Neural progenitor cell (in vitro differentiated cells): ENCODE measurements around the gene COG3. TPM values are rescaled to one million over a fixed set of nuclear protein-coding genes. Genes with fewer than 3 reads are reported as not detected.

Experiments used
- DNase-seq: peaks from one replicate; pipeline ENCODE4 v3.0.0-alpha.2; 2016; ENCODE audit warnings: low spot score
- H2AFZ ChIP-seq: fragments of 200-600 bp; sonication (generic); replicated peaks from 2 replicates; pipeline ENCODE4 v1.6.1; 2016; ENCODE audit warnings: antibody characterized with exemption
- H3F3A ChIP-seq: fragments of 200-600 bp; sonication (generic); 2 replicates; pipeline ENCODE4 v1.6.1; 2016; ENCODE audit warnings: antibody characterized with exemption, low read depth
- H3K27ac ChIP-seq: fragments of 200-600 bp; sonication (generic); 2 replicates; pipeline ENCODE4 v1.5.1; 2016; ENCODE audit warnings: mild to moderate bottlenecking
- H3K27me3 ChIP-seq: fragments of 200-600 bp; sonication (generic); 2 replicates; pipeline ENCODE4 v1.6.1; 2016; ENCODE audit warnings: mild to moderate bottlenecking, moderate library complexity
- H3K36me3 ChIP-seq: fragments of 200-600 bp; sonication (generic); 2 replicates; pipeline ENCODE4 v1.5.1; 2016
- H3K4me1 ChIP-seq: fragments of 200-600 bp; sonication (generic); 2 replicates; pipeline ENCODE4 v1.6.1; 2016; ENCODE audit warnings: mixed run types
- H3K4me2 ChIP-seq: fragments of 200-600 bp; sonication (generic); 2 replicates; pipeline ENCODE4 v1.6.1; 2016
- H3K4me3 ChIP-seq: fragments of 200-600 bp; sonication (generic); 2 replicates; pipeline ENCODE4 v1.5.1; 2016
- H3K79me2 ChIP-seq: fragments of 200-600 bp; sonication (generic); 2 replicates; pipeline ENCODE4 v1.6.1; 2016; ENCODE audit warnings: low read depth
- H3K9ac ChIP-seq: fragments of 200-600 bp; sonication (generic); 2 replicates; pipeline ENCODE4 v1.6.1; 2016
- H3K9me3 ChIP-seq: fragments of 200-600 bp; sonication (generic); 2 replicates; pipeline ENCODE4 v1.5.1; 2016; ENCODE audit warnings: low read depth
- H4K20me1 ChIP-seq: fragments of 200-600 bp; sonication (generic); 2 replicates; pipeline ENCODE4 v1.6.1; 2016; ENCODE audit warnings: low read depth
- H3K27ac Mint-ChIP-seq: 3 replicates; pipeline ENCODE4 v1.8.0; 2021; ENCODE audit warnings: mixed read lengths
- H3K27me3 Mint-ChIP-seq: 2 replicates; pipeline ENCODE4 v1.8.0; 2022; ENCODE audit warnings: low read depth, mild to moderate bottlenecking, inconsistent platforms, moderate library complexity, mixed read lengths; ENCODE audit not compliant: insufficient read depth
- H3K36me3 Mint-ChIP-seq: 3 replicates; pipeline ENCODE4 v1.8.0; 2021; ENCODE audit warnings: mixed read lengths
- H3K4me1 Mint-ChIP-seq: 3 replicates; pipeline ENCODE4 v1.8.0; 2021; ENCODE audit warnings: mixed read lengths
- H3K4me3 Mint-ChIP-seq: 3 replicates; pipeline ENCODE4 v1.8.0; 2021; ENCODE audit warnings: mild to moderate bottlenecking, moderate library complexity, mixed read lengths
- H3K9me3 Mint-ChIP-seq: 3 replicates; pipeline ENCODE4 v1.8.0; 2020; ENCODE audit warnings: mixed read lengths
- EZH2 ChIP-seq: fragments of 200-600 bp; sonication (generic); IDR thresholded peaks from 2 replicates; pipeline ENCODE4 v1.6.1; 2017; ENCODE audit warnings: antibody characterized with exemption, mild to moderate bottlenecking, moderate library complexity
- EZH2phosphoT487 ChIP-seq: fragments of 200-600 bp; sonication (generic); IDR thresholded peaks from 2 replicates; pipeline ENCODE4 v1.6.1; 2017; ENCODE audit warnings: antibody characterized with exemption
- total RNA-seq: library from RNA; depleted of rRNA; stranded (reverse); fragments of >200 nt; gene quantifications from 2 replicates; pipeline ENCODE4 v1.2.3, GENCODE V29; 2015; ENCODE audit warnings: low replicate concordance
- TF ChIP-seq, protein P1 (sequence below): fragments of 200-600 bp; sonication (generic); IDR thresholded peaks from 2 replicates; pipeline ENCODE4 v1.5.1; 2017; ENCODE audit warnings: antibody characterized with exemption, mild to moderate bottlenecking

The COG3 gene
- total RNA-seq, 1 donor from 2014 or later, result 36.0 TPM

DNA sequence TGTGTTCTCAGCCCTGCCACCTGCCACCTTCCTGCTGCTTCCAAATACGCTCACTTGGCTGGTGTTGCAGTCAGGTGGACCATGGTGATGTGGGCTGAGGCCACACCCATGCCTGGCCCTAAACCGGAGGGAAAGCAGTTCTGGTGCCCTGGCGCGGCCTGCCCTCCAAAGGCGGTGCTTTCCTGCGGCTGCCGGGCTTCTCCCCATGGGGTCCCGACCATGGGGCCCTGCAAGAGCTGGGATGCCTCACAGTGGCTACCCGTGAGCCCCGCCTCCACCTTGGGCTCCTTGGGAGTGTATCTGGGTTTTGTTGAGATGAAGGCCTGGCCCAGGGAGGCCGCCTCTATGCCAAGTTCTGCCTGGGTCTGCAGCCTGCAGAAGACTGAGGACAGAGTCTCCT lies 77.1 kb downstream of the COG3 start:
- Histone ChIP-seq H3K27me3 (no peaks in the 10 kb centered on the region), H4K20me1 (no peaks in the 10 kb centered on the region), H3K4me3 (no peak overlapping the region), H3K27ac (no peak overlapping the region), H3F3A (peaks cover 4% of the 10 kb centered on the region), H3K4me1 (peaks cover 5% of the 10 kb centered on the region), H3K9me3 (no peaks in the 10 kb centered on the region), H3K36me3 (no peaks in the 10 kb centered on the region), H3K4me2 (no peak overlapping the region), H3K9ac (no peak overlapping the region), H3K79me2 (no peaks in the 10 kb centered on the region), H2AFZ (no peak overlapping the region)
- Mint-ChIP-seq H3K27ac (no peak overlapping the region), H3K9me3 (no peaks in the 10 kb centered on the region), H3K27me3 (peaks cover 5% of the 10 kb centered on the region), H3K36me3 (no peaks in the 10 kb centered on the region), H3K4me1 (no peaks in the 10 kb centered on the region), H3K4me3 (no peak overlapping the region)
- no peak for TF ChIP-seq EZH2phosphoT487
- no peak for TF ChIP-seq EZH2
- TF ChIP-seq, protein P1, sequence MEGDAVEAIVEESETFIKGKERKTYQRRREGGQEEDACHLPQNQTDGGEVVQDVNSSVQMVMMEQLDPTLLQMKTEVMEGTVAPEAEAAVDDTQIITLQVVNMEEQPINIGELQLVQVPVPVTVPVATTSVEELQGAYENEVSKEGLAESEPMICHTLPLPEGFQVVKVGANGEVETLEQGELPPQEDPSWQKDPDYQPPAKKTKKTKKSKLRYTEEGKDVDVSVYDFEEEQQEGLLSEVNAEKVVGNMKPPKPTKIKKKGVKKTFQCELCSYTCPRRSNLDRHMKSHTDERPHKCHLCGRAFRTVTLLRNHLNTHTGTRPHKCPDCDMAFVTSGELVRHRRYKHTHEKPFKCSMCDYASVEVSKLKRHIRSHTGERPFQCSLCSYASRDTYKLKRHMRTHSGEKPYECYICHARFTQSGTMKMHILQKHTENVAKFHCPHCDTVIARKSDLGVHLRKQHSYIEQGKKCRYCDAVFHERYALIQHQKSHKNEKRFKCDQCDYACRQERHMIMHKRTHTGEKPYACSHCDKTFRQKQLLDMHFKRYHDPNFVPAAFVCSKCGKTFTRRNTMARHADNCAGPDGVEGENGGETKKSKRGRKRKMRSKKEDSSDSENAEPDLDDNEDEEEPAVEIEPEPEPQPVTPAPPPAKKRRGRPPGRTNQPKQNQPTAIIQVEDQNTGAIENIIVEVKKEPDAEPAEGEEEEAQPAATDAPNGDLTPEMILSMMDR, result no peak
- no peak for DNase-seq

DNA sequence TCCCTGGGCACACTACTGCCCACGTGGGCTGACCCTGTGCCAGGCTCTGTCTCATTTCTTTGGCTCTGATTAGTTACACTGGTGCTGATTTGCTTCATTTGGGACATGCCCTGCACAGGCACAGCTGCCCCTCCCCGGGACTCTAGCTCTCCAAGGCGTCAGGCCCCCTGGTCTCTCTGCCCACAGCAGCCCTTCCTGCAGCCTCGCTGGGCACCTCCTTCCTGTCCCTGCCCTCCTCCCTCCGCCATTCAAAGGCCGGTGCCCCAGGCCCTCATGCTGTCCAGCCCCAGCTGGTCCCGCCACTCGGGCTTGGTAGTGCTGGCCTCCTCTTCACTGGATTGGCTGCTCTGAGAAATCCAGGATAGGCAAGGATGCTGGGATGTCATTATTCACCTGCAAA lies 77.7 kb downstream of the COG3 start:
- H2AFZ ChIP-seq, result no peak overlapping the region
- Mint-ChIP-seq H3K27me3 (peaks cover 5% of the 10 kb centered on the region), H3K9me3 (no peaks in the 10 kb centered on the region), H3K27ac (no peak overlapping the region), H3K36me3 (no peaks in the 10 kb centered on the region), H3K4me1 (no peaks in the 10 kb centered on the region), H3K4me3 (no peak overlapping the region)
- TF ChIP-seq EZH2phosphoT487, result no peak
- TF ChIP-seq EZH2, result no peak
- TF ChIP-seq, protein P1, result no peak
- H3K9ac ChIP-seq, result no peak overlapping the region
- no peaks in the 10 kb centered on the region for H3K27me3 ChIP-seq
- no peak for DNase-seq
- H4K20me1 ChIP-seq, result no peaks in the 10 kb centered on the region
- no peak overlapping the region for H3K4me2 ChIP-seq
- H3K9me3 ChIP-seq, result no peaks in the 10 kb centered on the region
- H3K27ac ChIP-seq, result no peak overlapping the region
- H3F3A ChIP-seq, result peaks cover 4% of the 10 kb centered on the region
- H3K4me1 ChIP-seq, result peaks cover 5% of the 10 kb centered on the region
- H3K4me3 ChIP-seq, result no peak overlapping the region
- no peaks in the 10 kb centered on the region for H3K36me3 ChIP-seq
- H3K79me2 ChIP-seq, result no peaks in the 10 kb centered on the region

DNA sequence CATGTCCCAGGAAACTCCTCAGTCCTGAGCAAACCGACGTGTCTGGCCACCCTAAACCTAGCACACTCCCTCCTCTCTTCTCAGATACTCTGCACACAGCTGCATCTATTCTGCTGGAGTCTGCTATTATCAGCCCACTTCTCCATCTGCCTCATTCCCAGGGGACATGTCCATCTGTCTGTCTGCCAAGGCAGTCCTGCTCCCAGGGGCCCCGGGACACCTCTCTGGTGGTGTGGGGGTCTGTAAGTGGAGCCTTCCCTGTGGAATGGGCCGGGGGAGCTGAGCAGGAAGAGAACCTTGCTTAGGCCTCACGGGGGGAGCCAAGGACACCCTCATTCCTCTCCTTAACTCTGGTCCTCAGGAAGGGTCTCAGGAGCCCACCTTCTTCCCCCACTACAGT lies 78.1 kb downstream of the COG3 start:
- Mint-ChIP-seq H3K4me1 (no peaks in the 10 kb centered on the region), H3K4me3 (no peak overlapping the region), H3K36me3 (no peaks in the 10 kb centered on the region), H3K27ac (no peak overlapping the region), H3K27me3 (peaks cover 5% of the 10 kb centered on the region), H3K9me3 (no peaks in the 10 kb centered on the region)
- Histone ChIP-seq H3F3A (peaks cover 4% of the 10 kb centered on the region), H3K36me3 (no peaks in the 10 kb centered on the region), H3K79me2 (no peaks in the 10 kb centered on the region), H2AFZ (no peak overlapping the region), H3K27me3 (no peaks in the 10 kb centered on the region), H3K4me1 (peaks cover 5% of the 10 kb centered on the region), H3K9ac (no peak overlapping the region), H4K20me1 (no peaks in the 10 kb centered on the region), H3K4me2 (no peak overlapping the region), H3K9me3 (no peaks in the 10 kb centered on the region), H3K4me3 (no peak overlapping the region), H3K27ac (no peak overlapping the region)
- TF ChIP-seq EZH2phosphoT487 (no peak), EZH2 (no peak)
- TF ChIP-seq, protein P1, result no peak
- no peak for DNase-seq

DNA sequence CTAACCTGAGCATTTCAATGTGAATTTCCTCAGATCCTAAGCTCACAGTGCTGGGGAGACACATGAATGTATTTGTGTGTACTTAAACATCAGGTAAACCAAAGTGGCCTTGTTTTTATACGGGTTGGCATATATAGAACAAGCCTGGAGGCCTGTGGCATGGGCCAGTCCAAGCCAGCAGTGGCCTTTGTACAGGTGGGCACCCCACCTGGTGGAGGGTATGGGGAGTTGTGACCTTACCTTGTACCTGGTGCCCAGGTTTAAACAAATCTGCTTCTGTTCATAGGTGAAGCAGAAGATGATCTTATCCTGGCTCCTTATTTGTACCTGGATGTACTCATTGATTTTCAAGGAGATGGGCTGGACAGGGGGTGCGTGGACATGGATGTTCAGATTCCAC lies 79.8 kb downstream of the COG3 start:
- H3K36me3 ChIP-seq, result no peaks in the 10 kb centered on the region
- Mint-ChIP-seq H3K27me3 (peaks cover 6% of the 10 kb centered on the region), H3K36me3 (no peaks in the 10 kb centered on the region), H3K9me3 (no peaks in the 10 kb centered on the region), H3K4me3 (no peak overlapping the region), H3K4me1 (peaks cover 6% of the 10 kb centered on the region), H3K27ac (no peak overlapping the region)
- no peaks in the 10 kb centered on the region for H3K9me3 ChIP-seq
- no peak overlapping the region for H2AFZ ChIP-seq
- no peak overlapping the region for H3K4me3 ChIP-seq
- TF ChIP-seq EZH2phosphoT487 (no peak), EZH2 (no peak)
- TF ChIP-seq, protein P1, result no peak
- no peaks in the 10 kb centered on the region for H3F3A ChIP-seq
- no peak overlapping the region for H3K27ac ChIP-seq
- no peak overlapping the region for H3K9ac ChIP-seq
- no peaks in the 10 kb centered on the region for H3K79me2 ChIP-seq
- no peaks in the 10 kb centered on the region for H3K27me3 ChIP-seq
- H3K4me1 ChIP-seq, result no peaks in the 10 kb centered on the region
- DNase-seq, result no peak
- H4K20me1 ChIP-seq, result no peaks in the 10 kb centered on the region
- H3K4me2 ChIP-seq, result no peak overlapping the region
